Endothelial cell of umbilical vein (primary cell): ENCODE results near the gene SLC7A6. TPM values are rescaled to one million over a fixed set of nuclear protein-coding genes. Genes with fewer than 3 reads are reported as not detected.

Source experiments
- BruUV-seq: library from RNA; stranded (reverse); fragments of 400-500 nt; replicated peaks from 2 replicates; lab custom pipeline; 2021; lab: Mats Ljungman, UMichigan
- CTCF ChIA-PET: fragments of 300-600, 350-600 bp; sonication (Branson Sonifier 250); formaldehyde crosslinking; loops from one replicate; lab custom pipeline; 2021; ENCODE audit warnings: antibody characterized with exemption, inconsistent platforms; lab: Charles Lee
- POLR2A ChIA-PET: fragments of 300-600, 350-600 bp; sonication (Branson Sonifier 250); formaldehyde crosslinking; loops from one replicate; lab custom pipeline; 2021; ENCODE audit warnings: antibody characterized with exemption, inconsistent platforms; lab: Charles Lee
- DNase-seq: peaks from one replicate; pipeline ENCODE4 v3.0.0-alpha.2; 2011; ENCODE audit warnings: low read depth, low spot score
- FAIRE-seq: peaks from 2 replicates; lab custom pipeline; 2011; peaks lifted over from hg19 to GRCh38; lab: Jason Lieb, UNC
- H2AFZ ChIP-seq: 2 replicates; pipeline ENCODE4 v1.6.0; 2012; ENCODE audit warnings: low read depth, low read length, control low read depth, inconsistent platforms
- H3K27ac ChIP-seq: 2 replicates; pipeline ENCODE4 v1.5.1; 2011; ENCODE audit warnings: low read depth, mild to moderate bottlenecking, control low read depth, low read length, moderate library complexity; ENCODE audit not compliant: insufficient read depth
- H3K27me3 ChIP-seq, 2 experiments: 2 replicates each; pipeline versions ENCODE4 v1.6.0 to v1.6.1; 2011; ENCODE audit warnings: low read length in 2 of 2, mixed read lengths in 1 of 2; ENCODE audit not compliant: control insufficient read depth in 2 of 2, insufficient read depth in 2 of 2
- H3K36me3 ChIP-seq, 2 experiments: 2 replicates in 1 of 2; 3 replicates in 1 of 2; pipeline ENCODE4 v1.5.1; 2011; ENCODE audit warnings: low read length in 2 of 2, mild to moderate bottlenecking in 1 of 2, moderate library complexity in 1 of 2; ENCODE audit not compliant: control insufficient read depth in 2 of 2, insufficient read depth in 2 of 2; ENCODE audit errors: extremely low read depth in 1 of 2
- H3K4me1 ChIP-seq: 3 replicates; pipeline ENCODE4 v1.5.1; 2011; ENCODE audit warnings: mild to moderate bottlenecking, low read length; ENCODE audit not compliant: control insufficient read depth, insufficient read depth; ENCODE audit errors: extremely low read depth
- H3K4me2 ChIP-seq: 2 replicates; pipeline ENCODE4 v1.6.1; 2011; ENCODE audit warnings: low read length, control low read depth, mixed read lengths; ENCODE audit not compliant: insufficient read depth
- H3K4me3 ChIP-seq, 3 experiments: fragments of 200-600 bp in 1 of 3; sonication (generic), shearing (Covaris generic) in 1 of 3; replicated peaks in 1 of 3; 2 replicates each; pipeline ENCODE4 v1.5.1; 2011 to 2016; ENCODE audit warnings: control low read depth in 3 of 3, low read length in 3 of 3, mild to moderate bottlenecking in 2 of 3, inconsistent platforms in 1 of 3, low read depth in 1 of 3, moderate library complexity in 1 of 3; ENCODE audit not compliant: insufficient read depth in 1 of 3
- H3K79me2 ChIP-seq: 2 replicates; pipeline ENCODE4 v1.6.0; 2012; ENCODE audit warnings: low read length, inconsistent platforms; ENCODE audit not compliant: control insufficient read depth, insufficient read depth
- H3K9ac ChIP-seq: replicated peaks from 2 replicates; pipeline ENCODE3; 2011; ENCODE audit warnings: low read length, control low read depth; ENCODE audit not compliant: insufficient read depth; ENCODE audit errors: extremely low read depth
- H3K9me1 ChIP-seq: replicated peaks from 3 replicates; pipeline ENCODE4 v1.6.0; 2011; ENCODE audit warnings: mild to moderate bottlenecking, low read length; ENCODE audit not compliant: control insufficient read depth, insufficient read depth; ENCODE audit errors: extremely low read depth
- H3K9me3 ChIP-seq: replicated peaks from 2 replicates; pipeline ENCODE4 v1.5.1; 2012; ENCODE audit warnings: low read length, inconsistent platforms; ENCODE audit not compliant: control insufficient read depth, insufficient read depth
- H4K20me1 ChIP-seq: replicated peaks from 2 replicates; pipeline ENCODE3; 2011; ENCODE audit warnings: mild to moderate bottlenecking, low read length; ENCODE audit not compliant: control insufficient read depth, insufficient read depth; ENCODE audit errors: extremely low read depth
- EZH2 ChIP-seq: IDR thresholded peaks from 2 replicates; pipeline ENCODE4 v1.6.1; 2012; ENCODE audit warnings: borderline replicate concordance, low read depth, mild to moderate bottlenecking, moderate library complexity, low read length, inconsistent platforms; ENCODE audit not compliant: severe bottlenecking
- FOS ChIP-seq: IDR thresholded peaks from 2 replicates; pipeline ENCODE4 v1.6.1; 2011; ENCODE audit warnings: mild to moderate bottlenecking, low read length, moderate library complexity, borderline replicate concordance; ENCODE audit not compliant: insufficient read depth
- GATA2 ChIP-seq: IDR thresholded peaks from 2 replicates; pipeline ENCODE4 v1.7.0; 2011; ENCODE audit warnings: low read depth, mild to moderate bottlenecking, moderate library complexity, mixed read lengths, low read length; ENCODE audit not compliant: insufficient read length, insufficient read depth
- JUN ChIP-seq: IDR thresholded peaks from 2 replicates; pipeline ENCODE4 v1.6.1; 2011; ENCODE audit warnings: borderline replicate concordance, low read depth; ENCODE audit not compliant: insufficient read length, insufficient read depth
- MYC ChIP-seq: IDR thresholded peaks from one replicate; pipeline ENCODE4 v1.6.1; 2011; ENCODE audit warnings: mild to moderate bottlenecking, low read depth, low read length
- POLR2A ChIP-seq: IDR thresholded peaks from 2 replicates; pipeline ENCODE4 v1.6.1; 2012; ENCODE audit warnings: low read depth, mild to moderate bottlenecking, control low read depth, low read length
- POLR2AphosphoS5 ChIP-seq: IDR thresholded peaks from 2 replicates; pipeline ENCODE4 v1.6.1; 2012; ENCODE audit warnings: low read depth, mild to moderate bottlenecking, control low read depth, low read length, moderate library complexity; ENCODE audit not compliant: insufficient read depth
- dilution Hi-C: fragments of 300-500 bp; cut with MboI; formaldehyde crosslinking; loops from one replicate; pipeline ENCODE4 v1.15.0; 2019; ENCODE audit warnings: low sequenced_read_pairs; ENCODE audit not compliant: extremely low pct_ligation_motif_present
- intact Hi-C: fragments of 100-400 bp; cut with micrococcal nuclease; formaldehyde crosslinking; loops from one replicate; pipeline ENCODE4 v1.10.0; 2022
- polyA plus RNA-seq, 4 experiments: library from polyadenylated mRNA; depleted of rRNA in 3 of 4; stranded (reverse) in 3 of 4; unstranded in 1 of 4; fragments of >200 nt; gene quantifications; 2 replicates each; pipeline versions ENCODE4 v1.2.1 to v1.2.3, GENCODE V29; 2011 to 2012; ENCODE audit warnings: missing spikeins in 1 of 4
- total RNA-seq: library from RNA; stranded (reverse); gene quantifications from 2 replicates; pipeline ENCODE4 v1.2.3, GENCODE V29; 2021
- TF ChIP-seq, protein P1 (sequence below): IDR thresholded peaks from 2 replicates; pipeline ENCODE4 v1.6.1; 2011; ENCODE audit not compliant: insufficient read depth, insufficient read length
- TF ChIP-seq, protein P2 (sequence below), 2 donors: IDR thresholded peaks; 1 replicate in 1 of 2; 2 replicates in 1 of 2; pipeline ENCODE4 v1.5.1; 2011; ENCODE audit warnings: low read length in 2 of 2, mild to moderate bottlenecking in 2 of 2, moderate library complexity in 2 of 2, control low read depth in 1 of 2, inconsistent platforms in 1 of 2, low read depth in 1 of 2; ENCODE audit not compliant: insufficient read depth in 1 of 2; ENCODE audit errors: extremely low read depth in 1 of 2

The SLC7A6 gene
- total and polyA plus RNA-seq, 2 donors (not counting 3 experiments of a cell fraction or from before 2014, with no cell fraction given), result 68.0 to 86.5 TPM

DNA sequence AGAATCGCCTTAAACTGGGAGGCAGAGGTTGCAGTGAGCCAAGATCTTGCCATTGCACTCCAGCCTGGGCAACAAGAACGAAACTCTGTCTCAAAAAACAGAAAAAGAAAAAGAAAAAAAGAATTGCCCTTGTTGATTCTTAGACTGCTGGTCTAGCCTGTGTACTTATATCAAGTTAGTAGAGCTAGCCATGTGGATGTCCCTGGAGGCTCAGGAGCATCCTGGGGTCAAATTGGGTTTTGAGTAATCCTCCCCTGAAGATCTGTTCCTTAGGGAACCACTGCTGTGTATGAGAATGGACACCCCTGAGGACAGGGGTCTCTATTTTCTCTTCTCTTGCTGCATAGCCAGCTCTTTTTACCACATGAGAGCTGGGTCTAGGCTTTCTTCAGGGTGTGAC lies 24.9 kb downstream of the SLC7A6 start:
- Histone ChIP-seq H3K9me3 (no peaks in the 10 kb centered on the region), H3K79me2 (peaks cover 46% of the 10 kb centered on the region), H3K9me1 (no peaks in the 10 kb centered on the region), H3K36me3 (peaks cover 6 to 9% of the 10 kb centered on the region in 2 experiments), H2AFZ (no peak overlapping the region), H3K4me3 (no peak overlapping the region), H3K4me1 (peaks cover 69% of the 10 kb centered on the region), H4K20me1 (no peaks in the 10 kb centered on the region), H3K27me3 (no peaks in the 10 kb centered on the region), H3K27ac (peak overlapping the region; percentile 88), H3K4me2 (peak overlapping the region; percentile 63), H3K9ac (peak overlapping the region; percentile 54)
- ChIA-PET CTCF (interaction anchor here (0.7 to 3.3 kb wide), 9 partner anchors 9 to 346 kb away, joined by 3 to 81 read pairs (median 4); partner anchors contain the start of gene SLC7A6), POLR2A (interaction anchor here (1.2 to 2.9 kb wide), 3 partner anchors 14 to 25 kb away, joined by 3 to 9 read pairs (median 7); partner anchors contain the start of genes PRMT7, SLC7A6 and SLC7A6OS)
- intact Hi-C loops, result loop anchor here (2.0 kb wide), 1 partner anchor 40 kb away; no protein-coding TSS in a partner anchor
- no TSS peak for BruUV-seq
- DNase-seq (no peak), FAIRE-seq (no peak)
- TF ChIP-seq FOS (no peak), EZH2 (no peak), MYC (no peak), GATA2 (no peak), JUN (no peak), POLR2AphosphoS5 (no peak), POLR2A (no peak)
- TF ChIP-seq, protein P1, sequence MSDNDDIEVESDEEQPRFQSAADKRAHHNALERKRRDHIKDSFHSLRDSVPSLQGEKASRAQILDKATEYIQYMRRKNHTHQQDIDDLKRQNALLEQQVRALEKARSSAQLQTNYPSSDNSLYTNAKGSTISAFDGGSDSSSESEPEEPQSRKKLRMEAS, result no peak
- TF ChIP-seq, protein P2, sequence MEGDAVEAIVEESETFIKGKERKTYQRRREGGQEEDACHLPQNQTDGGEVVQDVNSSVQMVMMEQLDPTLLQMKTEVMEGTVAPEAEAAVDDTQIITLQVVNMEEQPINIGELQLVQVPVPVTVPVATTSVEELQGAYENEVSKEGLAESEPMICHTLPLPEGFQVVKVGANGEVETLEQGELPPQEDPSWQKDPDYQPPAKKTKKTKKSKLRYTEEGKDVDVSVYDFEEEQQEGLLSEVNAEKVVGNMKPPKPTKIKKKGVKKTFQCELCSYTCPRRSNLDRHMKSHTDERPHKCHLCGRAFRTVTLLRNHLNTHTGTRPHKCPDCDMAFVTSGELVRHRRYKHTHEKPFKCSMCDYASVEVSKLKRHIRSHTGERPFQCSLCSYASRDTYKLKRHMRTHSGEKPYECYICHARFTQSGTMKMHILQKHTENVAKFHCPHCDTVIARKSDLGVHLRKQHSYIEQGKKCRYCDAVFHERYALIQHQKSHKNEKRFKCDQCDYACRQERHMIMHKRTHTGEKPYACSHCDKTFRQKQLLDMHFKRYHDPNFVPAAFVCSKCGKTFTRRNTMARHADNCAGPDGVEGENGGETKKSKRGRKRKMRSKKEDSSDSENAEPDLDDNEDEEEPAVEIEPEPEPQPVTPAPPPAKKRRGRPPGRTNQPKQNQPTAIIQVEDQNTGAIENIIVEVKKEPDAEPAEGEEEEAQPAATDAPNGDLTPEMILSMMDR (IDR thresholded peaks at IDR 0.05; ENCODE audit: extremely low read depth in 1 of 2, insufficient read depth in 1 of 2, low read depth in 1 of 2, low read length in 2 of 2), result no peak
- dilution Hi-C loops, result no loop called here
